Endothelial cell of umbilical vein (primary cell): ENCODE data around the gene WDR7. TPM values are rescaled to one million over a fixed set of nuclear protein-coding genes. Genes with fewer than 3 reads are reported as not detected.

ENCODE experiments used
- BruUV-seq: library from RNA; stranded (reverse); fragments of 400-500 nt; replicated peaks from 2 replicates; lab custom pipeline; 2021; lab: Mats Ljungman, UMichigan
- CTCF ChIA-PET: fragments of 300-600, 350-600 bp; sonication (Branson Sonifier 250); formaldehyde crosslinking; loops from one replicate; lab custom pipeline; 2021; ENCODE audit warnings: antibody characterized with exemption, inconsistent platforms; lab: Charles Lee
- POLR2A ChIA-PET: fragments of 300-600, 350-600 bp; sonication (Branson Sonifier 250); formaldehyde crosslinking; loops from one replicate; lab custom pipeline; 2021; ENCODE audit warnings: antibody characterized with exemption, inconsistent platforms; lab: Charles Lee
- DNase-seq: peaks from one replicate; pipeline ENCODE4 v3.0.0-alpha.2; 2011; ENCODE audit warnings: low read depth, low spot score
- FAIRE-seq: peaks from 2 replicates; lab custom pipeline; 2011; peaks lifted over from hg19 to GRCh38; lab: Jason Lieb, UNC
- H2AFZ ChIP-seq: 2 replicates; pipeline ENCODE4 v1.6.0; 2012; ENCODE audit warnings: low read depth, low read length, control low read depth, inconsistent platforms
- H3K27ac ChIP-seq: 2 replicates; pipeline ENCODE4 v1.5.1; 2011; ENCODE audit warnings: low read depth, mild to moderate bottlenecking, control low read depth, low read length, moderate library complexity; ENCODE audit not compliant: insufficient read depth
- H3K27me3 ChIP-seq, 2 experiments: 2 replicates each; pipeline versions ENCODE4 v1.6.0 to v1.6.1; 2011; ENCODE audit warnings: low read length in 2 of 2, mixed read lengths in 1 of 2; ENCODE audit not compliant: control insufficient read depth in 2 of 2, insufficient read depth in 2 of 2
- H3K36me3 ChIP-seq, 2 experiments: 2 replicates in 1 of 2; 3 replicates in 1 of 2; pipeline ENCODE4 v1.5.1; 2011; ENCODE audit warnings: low read length in 2 of 2, mild to moderate bottlenecking in 1 of 2, moderate library complexity in 1 of 2; ENCODE audit not compliant: control insufficient read depth in 2 of 2, insufficient read depth in 2 of 2; ENCODE audit errors: extremely low read depth in 1 of 2
- H3K4me1 ChIP-seq: 3 replicates; pipeline ENCODE4 v1.5.1; 2011; ENCODE audit warnings: mild to moderate bottlenecking, low read length; ENCODE audit not compliant: control insufficient read depth, insufficient read depth; ENCODE audit errors: extremely low read depth
- H3K4me2 ChIP-seq: 2 replicates; pipeline ENCODE4 v1.6.1; 2011; ENCODE audit warnings: low read length, control low read depth, mixed read lengths; ENCODE audit not compliant: insufficient read depth
- H3K4me3 ChIP-seq, 3 experiments: fragments of 200-600 bp in 1 of 3; sonication (generic), shearing (Covaris generic) in 1 of 3; replicated peaks in 1 of 3; 2 replicates each; pipeline ENCODE4 v1.5.1; 2011 to 2016; ENCODE audit warnings: control low read depth in 3 of 3, low read length in 3 of 3, mild to moderate bottlenecking in 2 of 3, inconsistent platforms in 1 of 3, low read depth in 1 of 3, moderate library complexity in 1 of 3; ENCODE audit not compliant: insufficient read depth in 1 of 3
- H3K79me2 ChIP-seq: 2 replicates; pipeline ENCODE4 v1.6.0; 2012; ENCODE audit warnings: low read length, inconsistent platforms; ENCODE audit not compliant: control insufficient read depth, insufficient read depth
- H3K9ac ChIP-seq: replicated peaks from 2 replicates; pipeline ENCODE3; 2011; ENCODE audit warnings: low read length, control low read depth; ENCODE audit not compliant: insufficient read depth; ENCODE audit errors: extremely low read depth
- H3K9me1 ChIP-seq: replicated peaks from 3 replicates; pipeline ENCODE4 v1.6.0; 2011; ENCODE audit warnings: mild to moderate bottlenecking, low read length; ENCODE audit not compliant: control insufficient read depth, insufficient read depth; ENCODE audit errors: extremely low read depth
- H3K9me3 ChIP-seq: replicated peaks from 2 replicates; pipeline ENCODE4 v1.5.1; 2012; ENCODE audit warnings: low read length, inconsistent platforms; ENCODE audit not compliant: control insufficient read depth, insufficient read depth
- H4K20me1 ChIP-seq: replicated peaks from 2 replicates; pipeline ENCODE3; 2011; ENCODE audit warnings: mild to moderate bottlenecking, low read length; ENCODE audit not compliant: control insufficient read depth, insufficient read depth; ENCODE audit errors: extremely low read depth
- EZH2 ChIP-seq: IDR thresholded peaks from 2 replicates; pipeline ENCODE4 v1.6.1; 2012; ENCODE audit warnings: borderline replicate concordance, low read depth, mild to moderate bottlenecking, moderate library complexity, low read length, inconsistent platforms; ENCODE audit not compliant: severe bottlenecking
- FOS ChIP-seq: IDR thresholded peaks from 2 replicates; pipeline ENCODE4 v1.6.1; 2011; ENCODE audit warnings: mild to moderate bottlenecking, low read length, moderate library complexity, borderline replicate concordance; ENCODE audit not compliant: insufficient read depth
- GATA2 ChIP-seq: IDR thresholded peaks from 2 replicates; pipeline ENCODE4 v1.7.0; 2011; ENCODE audit warnings: low read depth, mild to moderate bottlenecking, moderate library complexity, mixed read lengths, low read length; ENCODE audit not compliant: insufficient read length, insufficient read depth
- JUN ChIP-seq: IDR thresholded peaks from 2 replicates; pipeline ENCODE4 v1.6.1; 2011; ENCODE audit warnings: borderline replicate concordance, low read depth; ENCODE audit not compliant: insufficient read length, insufficient read depth
- MAX ChIP-seq: IDR thresholded peaks from 2 replicates; pipeline ENCODE4 v1.6.1; 2011; ENCODE audit not compliant: insufficient read depth, insufficient read length
- MYC ChIP-seq: IDR thresholded peaks from one replicate; pipeline ENCODE4 v1.6.1; 2011; ENCODE audit warnings: mild to moderate bottlenecking, low read depth, low read length
- POLR2A ChIP-seq: IDR thresholded peaks from 2 replicates; pipeline ENCODE4 v1.6.1; 2012; ENCODE audit warnings: low read depth, mild to moderate bottlenecking, control low read depth, low read length
- POLR2AphosphoS5 ChIP-seq: IDR thresholded peaks from 2 replicates; pipeline ENCODE4 v1.6.1; 2012; ENCODE audit warnings: low read depth, mild to moderate bottlenecking, control low read depth, low read length, moderate library complexity; ENCODE audit not compliant: insufficient read depth
- dilution Hi-C: fragments of 300-500 bp; cut with MboI; formaldehyde crosslinking; loops from one replicate; pipeline ENCODE4 v1.15.0; 2019; ENCODE audit warnings: low sequenced_read_pairs; ENCODE audit not compliant: extremely low pct_ligation_motif_present
- intact Hi-C: fragments of 100-400 bp; cut with micrococcal nuclease; formaldehyde crosslinking; loops from one replicate; pipeline ENCODE4 v1.10.0; 2022
- polyA plus RNA-seq, 4 experiments: library from polyadenylated mRNA; depleted of rRNA in 3 of 4; stranded (reverse) in 3 of 4; unstranded in 1 of 4; fragments of >200 nt; gene quantifications; 2 replicates each; pipeline versions ENCODE4 v1.2.1 to v1.2.3, GENCODE V29; 2011 to 2012; ENCODE audit warnings: missing spikeins in 1 of 4
- total RNA-seq: library from RNA; stranded (reverse); gene quantifications from 2 replicates; pipeline ENCODE4 v1.2.3, GENCODE V29; 2021
- TF ChIP-seq, protein P1 (sequence below), 2 donors: IDR thresholded peaks; 1 replicate in 1 of 2; 2 replicates in 1 of 2; pipeline ENCODE4 v1.5.1; 2011; ENCODE audit warnings: low read length in 2 of 2, mild to moderate bottlenecking in 2 of 2, moderate library complexity in 2 of 2, control low read depth in 1 of 2, inconsistent platforms in 1 of 2, low read depth in 1 of 2; ENCODE audit not compliant: insufficient read depth in 1 of 2; ENCODE audit errors: extremely low read depth in 1 of 2

WDR7 gene
- total and polyA plus RNA-seq, 2 donors (not counting 3 experiments of a cell fraction or from before 2014, with no cell fraction given) = 5.9 to 19.0 TPM

DNA sequence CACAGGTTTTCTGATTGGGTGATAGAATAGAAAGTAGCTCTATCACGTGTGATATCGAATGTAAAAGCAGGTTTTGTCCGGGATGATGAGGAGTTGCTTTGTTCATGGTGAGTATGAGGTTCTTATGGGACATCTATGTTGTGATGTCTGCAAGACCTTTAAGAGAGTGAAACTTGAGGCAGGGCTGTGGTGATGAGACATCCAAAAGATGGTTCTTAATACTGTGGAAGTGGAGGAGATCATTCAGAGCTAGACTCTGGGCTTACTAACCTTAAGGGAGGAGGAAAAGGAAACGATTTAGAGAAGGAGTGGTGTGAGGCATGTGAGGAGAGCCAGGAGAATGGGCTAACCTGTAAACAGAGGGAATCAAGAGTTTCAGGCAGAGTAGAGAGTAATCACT is 92.0 kb downstream of the WDR7 start:
- dilution Hi-C loops (no loop called here), intact Hi-C loops (no loop called here)
- no peak overlapping the region for H3K4me2 ChIP-seq
- H3K27me3 ChIP-seq = no peaks in the 10 kb centered on the region
- H3K79me2 ChIP-seq = no peaks in the 10 kb centered on the region
- no peaks in the 10 kb centered on the region for H3K9me1 ChIP-seq
- no peak for FAIRE-seq
- ChIA-PET CTCF (interaction anchor here (1.5 kb wide), 1 partner anchor 704 kb away, joined by 3 read pairs; no protein-coding TSS in a partner anchor), POLR2A (no interaction called here)
- no peak for TF ChIP-seq FOS
- no peak for TF ChIP-seq POLR2A
- TF ChIP-seq MYC = no peak
- no peak for TF ChIP-seq JUN
- TF ChIP-seq GATA2 = no peak
- no peak for TF ChIP-seq EZH2
- TF ChIP-seq POLR2AphosphoS5 = no peak
- TF ChIP-seq, protein P1, sequence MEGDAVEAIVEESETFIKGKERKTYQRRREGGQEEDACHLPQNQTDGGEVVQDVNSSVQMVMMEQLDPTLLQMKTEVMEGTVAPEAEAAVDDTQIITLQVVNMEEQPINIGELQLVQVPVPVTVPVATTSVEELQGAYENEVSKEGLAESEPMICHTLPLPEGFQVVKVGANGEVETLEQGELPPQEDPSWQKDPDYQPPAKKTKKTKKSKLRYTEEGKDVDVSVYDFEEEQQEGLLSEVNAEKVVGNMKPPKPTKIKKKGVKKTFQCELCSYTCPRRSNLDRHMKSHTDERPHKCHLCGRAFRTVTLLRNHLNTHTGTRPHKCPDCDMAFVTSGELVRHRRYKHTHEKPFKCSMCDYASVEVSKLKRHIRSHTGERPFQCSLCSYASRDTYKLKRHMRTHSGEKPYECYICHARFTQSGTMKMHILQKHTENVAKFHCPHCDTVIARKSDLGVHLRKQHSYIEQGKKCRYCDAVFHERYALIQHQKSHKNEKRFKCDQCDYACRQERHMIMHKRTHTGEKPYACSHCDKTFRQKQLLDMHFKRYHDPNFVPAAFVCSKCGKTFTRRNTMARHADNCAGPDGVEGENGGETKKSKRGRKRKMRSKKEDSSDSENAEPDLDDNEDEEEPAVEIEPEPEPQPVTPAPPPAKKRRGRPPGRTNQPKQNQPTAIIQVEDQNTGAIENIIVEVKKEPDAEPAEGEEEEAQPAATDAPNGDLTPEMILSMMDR (IDR thresholded peaks at IDR 0.05; ENCODE audit: extremely low read depth in 1 of 2, insufficient read depth in 1 of 2, low read depth in 1 of 2, low read length in 2 of 2) = no peak
- TF ChIP-seq MAX = no peak
- H3K4me3 ChIP-seq = no peak overlapping the region
- no peak overlapping the region for H3K9ac ChIP-seq
- no peaks in the 10 kb centered on the region for H3K9me3 ChIP-seq
- DNase-seq = no peak
- BruUV-seq = no TSS peak
- H3K27ac ChIP-seq = no peak overlapping the region
- H4K20me1 ChIP-seq = no peaks in the 10 kb centered on the region
- no peak overlapping the region for H2AFZ ChIP-seq
- peaks cover 4% of the 10 kb centered on the region for H3K4me1 ChIP-seq
- no peaks in the 10 kb centered on the region for H3K36me3 ChIP-seq
